PC-3 (cell line): ENCODE results near the gene ZGRF1.

Experiments used
- CTCF ChIP-seq: fragments of 300-600 bp; sonication (generic); conservative IDR thresholded peaks from 2 replicates; pipeline ENCODE4 v1.5.1; 2017; ENCODE audit warnings: antibody characterized with exemption, low read depth, mild to moderate bottlenecking, low read length
- EZH2 ChIP-seq: fragments of 300-600 bp; sonication (generic); IDR thresholded peaks from one replicate; pipeline ENCODE4 v1.6.1; 2017; ENCODE audit warnings: antibody characterized with exemption, mild to moderate bottlenecking, low read length; ENCODE audit not compliant: unreplicated experiment

GRCh38 chr4:112511093-112511802, 125.5 kb downstream of the ZGRF1 start:
- TF ChIP-seq CTCF, result no peak
- TF ChIP-seq EZH2, result no peak
